Measurements from ENCODE around the gene RETREG3. TPM values are rescaled to one million over a fixed set of nuclear protein-coding genes. Genes with fewer than 3 reads are reported as not detected.

RETREG3 gene
- total and polyA plus RNA-seq, 2 experiments from 2014 or later, result 8.0 to 38.2 TPM

- TF ChIP-seq ZNF462 (CRISPR knock-in tag; IDR thresholded peaks at IDR 0.05) (no peak), JUNB (IDR thresholded peaks at IDR 0.05; ENCODE audit: unreplicated experiment) (no peak)
Measured at GRCh38 chr17:42562388-42563142, 46.6 kb downstream of the RETREG3 start (continued).

GRCh38 chr17:42561897-42562387 is 47.2 kb downstream of the RETREG3 start, which contains the start of gene COASY:
COASY (plus strand) TSS chr17:42562148; CDS start chr17:42562623, 475 bp downstream.
- Mint-ChIP-seq H3K27me3 (ENCODE audit: insufficient read depth, low read depth, poor library complexity) (peaks cover 12% of the 10 kb centered on the region), H3K4me3 (peak within 1 kb of the TSS; percentile 96), H3K4me1 (peaks cover 23% of the 10 kb centered on the region), H3K36me3 (ENCODE audit: low read depth) (peaks cover 28% of the 10 kb centered on the region), H3K27ac (peak within 1 kb of the TSS; percentile 94), H3K9me3 (no peaks in the 10 kb centered on the region)
- peaks cover 17% of the 10 kb centered on the region for H3K79me2 ChIP-seq (replicated peaks; ENCODE audit: insufficient read depth)
- TF ChIP-seq JUNB (IDR thresholded peaks at IDR 0.05; ENCODE audit: unreplicated experiment) (no peak), POLR2AphosphoS5 (IDR thresholded peaks at IDR 0.05; ENCODE audit: low read depth) (peak; percentile 69), EZH2 (IDR thresholded peaks at IDR 0.05; ENCODE audit: low read depth, unreplicated experiment) (no peak), STAT1 (IDR thresholded peaks at IDR 0.05; ENCODE audit: unreplicated experiment) (no peak), CREB1 (CRISPR knock-in tag; IDR thresholded peaks at IDR 0.05; ENCODE audit: low read depth) (peak; percentile 52), ETS1 (IDR thresholded peaks at IDR 0.05) (peak; percentile 91), REST (IDR thresholded peaks at IDR 0.05; ENCODE audit: unreplicated experiment) (no peak)
- H3K9me2 ChIP-seq (ENCODE audit: insufficient read depth), result no peaks in the 10 kb centered on the region
- H3K4me3 ChIP-seq, result peak within 1 kb of the TSS; percentile 84
- H3K4me2 ChIP-seq, result peak within 1 kb of the TSS; percentile 81
- no peaks in the 10 kb centered on the region for H4K20me1 ChIP-seq (replicated peaks; ENCODE audit: insufficient read depth)
- ATAC-seq (peak; percentile 76), DNase-seq (ENCODE audit: low spot score) (peak; percentile 99)
- no peaks in the 10 kb centered on the region for H3K27me3 ChIP-seq (ENCODE audit: insufficient read depth)
- H3K4me1 ChIP-seq (ENCODE audit: insufficient read depth), result peaks cover 15% of the 10 kb centered on the region
- peak within 1 kb of the TSS; percentile 54; the same call in 1 of the 2 replicates for H2AFZ ChIP-seq
- peak within 1 kb of the TSS; percentile 60 for H3K27ac ChIP-seq (ENCODE audit: low read depth)
- H3K36me3 ChIP-seq (ENCODE audit: insufficient read depth), result no peaks in the 10 kb centered on the region
- peaks cover 24% of the 10 kb centered on the region for H3F3A ChIP-seq (replicated peaks; ENCODE audit: low read depth)
